T-cell (primary cell): Measurements from ENCODE around the gene MCTP1. TPM values are rescaled to one million over a fixed set of nuclear protein-coding genes. Genes with fewer than 3 reads are reported as not detected.
"Not testable (repeated sequence)": the region's sequence is repeated elsewhere in the genome, so short reads cannot be mapped to it uniquely, and the experiment has no call there.

ENCODE experiments used
- ATAC-seq, 4 experiments: fragments of 200-7000 bp in 3 of 4; fragments of 150-1000 bp in 1 of 4; cut with Tn5 transposase; replicated peaks in 1 of 4; 1 replicate in 3 of 4; 2 replicates in 1 of 4; pipeline ENCODE4 v1.10.0; 2021; ENCODE audit warnings: moderate library complexity in 3 of 4, mild to moderate bottlenecking in 2 of 4, moderate number of reproducible peaks in 1 of 4
- CTCF ChIA-PET, 2 donors: fragments of 300-600 bp; sonication (Branson Sonifier 250); formaldehyde crosslinking; loops; one replicate each; lab custom pipeline; 2022; ENCODE audit warnings: antibody characterized with exemption in 2 of 2; lab: Charles Lee
- POLR2A ChIA-PET, 2 donors: fragments of 300-600 bp; sonication (Branson Sonifier 250); formaldehyde crosslinking; loops; one replicate each; lab custom pipeline; 2022; ENCODE audit warnings: antibody characterized with exemption in 2 of 2; lab: Charles Lee
- DNase-seq, 35 experiments: peaks; one replicate each; pipeline versions ENCODE4 v3.0.0 to v3.0.0-alpha.2; 2013 to 2023
- H3K27ac ChIP-seq: one replicate; pipeline ENCODE4 v1.5.1; 2013; ENCODE audit warnings: low read length
- H3K27me3 ChIP-seq, 2 experiments: replicated peaks in 1 of 2; 1 replicate in 1 of 2; 2 replicates in 1 of 2; pipeline versions ENCODE4 v1.6.1 to v1.7.0; 2013; ENCODE audit warnings: low read length in 1 of 2, mixed read lengths in 1 of 2; ENCODE audit not compliant: control insufficient read depth in 2 of 2, insufficient read depth in 2 of 2; ENCODE audit errors: extremely low read depth in 1 of 2
- H3K36me3 ChIP-seq, 2 donors: 1 replicate in 1 of 2; 2 replicates in 1 of 2; pipeline versions ENCODE4 v1.6.1 to v1.7.0; 2013; ENCODE audit warnings: low read length in 1 of 2; ENCODE audit not compliant: control insufficient read depth in 2 of 2, insufficient read depth in 1 of 2; ENCODE audit errors: extremely low read depth in 1 of 2
- H3K4me1 ChIP-seq, 2 experiments: 1 replicate in 1 of 2; 2 replicates in 1 of 2; pipeline versions ENCODE4 v1.6.1 to v1.7.0; 2013; ENCODE audit warnings: low read length in 2 of 2, mixed read lengths in 1 of 2; ENCODE audit not compliant: insufficient read depth in 2 of 2, control insufficient read depth in 1 of 2; ENCODE audit errors: extremely low read depth in 1 of 2
- H3K4me3 ChIP-seq, 2 donors: 1 replicate in 1 of 2; 2 replicates in 1 of 2; pipeline versions ENCODE4 v1.5.1 to v1.7.0; 2013; ENCODE audit warnings: mild to moderate bottlenecking in 2 of 2, low read length in 1 of 2, moderate library complexity in 1 of 2; ENCODE audit not compliant: control insufficient read depth in 1 of 2; ENCODE audit errors: extremely low read depth in 1 of 2
- H3K9me3 ChIP-seq: 2 replicates; pipeline ENCODE4 v1.7.0; 2013
- H3K27ac Mint-ChIP-seq, 2 donors: one replicate each; pipeline ENCODE4 v1.8.0; 2020 to 2021; ENCODE audit warnings: mild to moderate bottlenecking in 2 of 2, mixed read lengths in 2 of 2
- H3K27me3 Mint-ChIP-seq, 2 donors: one replicate each; pipeline ENCODE4 v1.8.0; 2021 to 2022; ENCODE audit warnings: mixed read lengths in 2 of 2
- H3K36me3 Mint-ChIP-seq: one replicate; pipeline ENCODE4 v1.8.0; 2021; ENCODE audit warnings: mixed read lengths
- H3K4me1 Mint-ChIP-seq, 3 donors: one replicate each; pipeline ENCODE4 v1.8.0; 2020 to 2022; ENCODE audit warnings: mixed read lengths in 3 of 3, mild to moderate bottlenecking in 1 of 3
- H3K4me3 Mint-ChIP-seq, 3 donors: one replicate each; pipeline ENCODE4 v1.8.0; 2020 to 2022; ENCODE audit warnings: mild to moderate bottlenecking in 3 of 3, mixed read lengths in 3 of 3, moderate library complexity in 3 of 3
- H3K9me3 Mint-ChIP-seq, 3 donors: one replicate each; pipeline ENCODE4 v1.8.0; 2020 to 2022; ENCODE audit warnings: mixed read lengths in 3 of 3
- WGBS: methylation state at CpG from one replicate; pipeline ENCODE4 v1.1.5; 2013; ENCODE audit warnings: missing lambda C conversion rate; ENCODE audit not compliant: insufficient coverage; 5-methylcytosine and 5-hydroxymethylcytosine counted together
- total RNA-seq, 35 experiments: library from RNA in 6 of 35; stranded (reverse) in 6 of 35; fragments of 120-200 nt in 1 of 35; gene quantifications; one replicate each; pipeline versions ENCODE4 v1.2.1 to v1.2.4 and lab custom pipeline; 2013 to 2026

The MCTP1 gene
- total RNA-seq, 5 donors from 2014 or later (not counting 1 experiment from before 2014, with no cell fraction given) = 0.21 to 2.9 (median 1.7) TPM; not detected in 1

DNA sequence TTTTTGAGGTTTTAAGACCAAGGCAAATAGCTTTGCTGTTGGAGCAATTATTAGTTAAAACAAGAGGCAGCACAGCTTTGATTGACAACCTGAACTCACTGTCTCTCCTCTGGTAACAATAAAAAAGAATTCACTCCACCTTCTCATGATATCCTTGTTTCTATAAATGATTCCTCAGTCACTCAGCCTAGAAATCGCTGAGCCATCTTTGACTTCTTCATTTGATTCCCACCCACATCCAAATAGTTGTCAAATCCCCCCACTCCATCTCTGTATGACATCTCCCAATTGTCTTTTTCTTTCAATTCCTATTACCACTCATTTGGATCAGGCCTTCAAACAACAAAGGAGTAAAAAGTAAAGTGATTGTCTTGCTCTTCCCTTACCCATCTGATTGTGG is 266.4 kb downstream of the MCTP1 start:
- ChIA-PET POLR2A (no interaction called here), CTCF (no interaction called here)
- Mint-ChIP-seq H3K4me3 (no peak overlapping the region), H3K36me3 (no peaks in the 10 kb centered on the region), H3K9me3 (peaks cover 0 to 1% (median 0%) of the 10 kb centered on the region in 3 donors), H3K4me1 (no peaks in the 10 kb centered on the region), H3K27ac (no peak overlapping the region), H3K27me3 (peaks cover 0 to 2% of the 10 kb centered on the region in 2 donors)
- no peak overlapping the region for H3K4me3 ChIP-seq
- H3K27ac ChIP-seq = no peak overlapping the region
- H3K4me1 ChIP-seq = peaks cover 0 to 8% of the 10 kb centered on the region in 2 experiments
- WGBS = 86% methylated on average over 1 of the region's 1 CpG
- H3K27me3 ChIP-seq = no peaks in the 10 kb centered on the region
- ATAC-seq = no peak
- no peak for DNase-seq
- no peaks in the 10 kb centered on the region for H3K9me3 ChIP-seq
- H3K36me3 ChIP-seq = no peaks in the 10 kb centered on the region

DNA sequence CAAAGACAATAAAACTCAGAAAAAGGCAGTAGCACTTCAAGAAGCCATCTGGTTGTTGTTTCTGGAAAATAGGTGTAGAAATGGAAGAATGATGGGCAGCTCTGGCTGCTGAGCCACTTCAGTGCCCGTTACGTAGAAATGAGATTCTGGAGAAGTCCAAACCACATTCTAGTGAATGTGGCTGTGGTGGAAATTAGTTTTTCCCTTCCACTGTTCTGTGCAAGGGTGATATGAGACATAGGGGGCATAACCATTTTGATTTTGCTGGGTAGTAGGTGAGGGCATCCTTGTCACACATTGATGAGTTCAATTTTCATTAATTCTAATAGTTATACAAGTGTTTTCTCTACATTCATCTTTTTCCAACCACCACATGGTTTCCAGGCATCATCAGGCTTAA is 275.1 kb downstream of the MCTP1 start:
- Mint-ChIP-seq H3K4me3 (no peak overlapping the region), H3K27ac (no peak overlapping the region), H3K9me3 (peaks cover 1 to 7% (median 6%) of the 10 kb centered on the region in 3 donors), H3K27me3 (no peaks in the 10 kb centered on the region), H3K36me3 (no peaks in the 10 kb centered on the region), H3K4me1 (no peaks in the 10 kb centered on the region)
- Histone ChIP-seq H3K9me3 (peaks cover 2% of the 10 kb centered on the region), H3K27ac (no peak overlapping the region), H3K27me3 (no peaks in the 10 kb centered on the region), H3K4me3 (no peak overlapping the region), H3K4me1 (no peaks in the 10 kb centered on the region), H3K36me3 (no peaks in the 10 kb centered on the region)
- ChIA-PET POLR2A (no interaction called here), CTCF (no interaction called here)
- ATAC-seq (no peak), DNase-seq (no peak)
- 50% methylated on average over 1 of the region's 2 CpGs for WGBS

DNA sequence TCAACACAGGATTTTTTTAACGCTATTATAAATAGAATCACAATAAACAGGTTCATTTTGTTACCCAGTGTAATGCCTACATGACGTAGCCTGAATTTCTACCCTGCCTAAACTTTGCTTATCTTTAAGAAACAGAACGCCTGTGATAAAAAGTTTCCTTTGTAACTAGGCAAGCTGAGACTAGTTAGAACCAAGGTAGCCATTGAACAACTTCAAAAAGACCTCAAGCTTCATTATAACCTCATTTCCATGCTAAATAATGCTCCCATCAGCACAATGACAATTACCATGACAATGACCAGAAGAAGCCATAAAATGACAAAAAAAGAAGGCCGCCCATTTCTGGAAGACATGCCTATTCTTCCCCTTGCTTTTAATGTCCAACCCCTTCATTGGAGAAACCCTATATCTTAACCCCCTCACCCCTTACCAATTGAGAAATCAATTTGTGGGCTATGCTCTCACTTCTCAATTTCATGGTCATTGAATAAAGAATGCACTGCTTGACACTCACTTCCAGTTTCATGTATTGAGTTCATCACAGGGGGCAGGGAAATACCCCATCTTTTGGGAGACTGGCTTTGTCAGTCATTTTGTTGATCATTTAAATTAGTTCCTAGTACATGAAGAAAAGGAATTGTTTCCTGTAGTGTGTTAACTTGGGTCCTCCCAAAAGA is 276.8 kb downstream of the MCTP1 start:
- 73% methylated on average over 3 of the region's 4 CpGs for WGBS
- DNase-seq (no peak), ATAC-seq (no peak)
- no peaks in the 10 kb centered on the region for H3K36me3 ChIP-seq
- Mint-ChIP-seq H3K9me3 (peaks cover 9 to 17% (median 10%) of the 10 kb centered on the region in 3 donors), H3K36me3 (no peaks in the 10 kb centered on the region), H3K27me3 (no peaks in the 10 kb centered on the region), H3K4me1 (no peaks in the 10 kb centered on the region), H3K4me3 (no peak overlapping the region), H3K27ac (no peak overlapping the region)
- ChIA-PET POLR2A (no interaction called here), CTCF (no interaction called here)
- H3K27ac ChIP-seq = no peak overlapping the region
- peaks cover 2% of the 10 kb centered on the region for H3K9me3 ChIP-seq
- H3K4me3 ChIP-seq = no peak overlapping the region
- peaks cover 0 to 2% of the 10 kb centered on the region in 2 experiments for H3K27me3 ChIP-seq
- H3K4me1 ChIP-seq = no peaks in the 10 kb centered on the region

DNA sequence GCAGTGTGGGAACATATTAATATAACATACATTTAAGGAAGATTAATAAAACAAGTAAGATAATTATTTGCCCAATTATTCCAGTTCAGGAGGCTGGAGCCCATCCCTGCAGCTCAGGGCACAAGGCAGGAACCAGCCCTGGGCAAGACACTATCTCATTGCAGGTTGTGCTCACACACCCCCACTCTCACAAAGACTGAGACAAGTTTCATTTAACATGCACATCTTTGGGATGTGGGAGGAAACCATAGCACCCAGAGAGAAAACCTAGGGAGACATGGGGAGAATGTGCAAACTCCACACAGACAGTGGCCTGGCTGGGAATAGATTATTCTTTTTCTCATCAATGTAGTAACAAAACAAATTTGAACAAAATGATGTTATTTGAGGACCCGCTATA is 279.1 kb downstream of the MCTP1 start:
- Histone ChIP-seq H3K36me3 (no peaks in the 10 kb centered on the region), H3K27ac (no peak overlapping the region), H3K4me3 (no peak overlapping the region), H3K27me3 (peaks cover 0 to 2% of the 10 kb centered on the region in 2 experiments), H3K4me1 (no peaks in the 10 kb centered on the region), H3K9me3 (peaks cover 2% of the 10 kb centered on the region)
- Mint-ChIP-seq H3K36me3 (no peaks in the 10 kb centered on the region), H3K9me3 (peaks cover 4 to 24% (median 11%) of the 10 kb centered on the region in 3 donors), H3K4me3 (no peak overlapping the region), H3K4me1 (no peaks in the 10 kb centered on the region), H3K27ac (no peak overlapping the region), H3K27me3 (no peaks in the 10 kb centered on the region)
- DNase-seq (no peak), ATAC-seq (no peak)
- no CpG with 5 or more reads among the region's 1 CpG for WGBS
- POLR2A ChIA-PET = no interaction called here
- CTCF ChIA-PET = no interaction called here

DNA sequence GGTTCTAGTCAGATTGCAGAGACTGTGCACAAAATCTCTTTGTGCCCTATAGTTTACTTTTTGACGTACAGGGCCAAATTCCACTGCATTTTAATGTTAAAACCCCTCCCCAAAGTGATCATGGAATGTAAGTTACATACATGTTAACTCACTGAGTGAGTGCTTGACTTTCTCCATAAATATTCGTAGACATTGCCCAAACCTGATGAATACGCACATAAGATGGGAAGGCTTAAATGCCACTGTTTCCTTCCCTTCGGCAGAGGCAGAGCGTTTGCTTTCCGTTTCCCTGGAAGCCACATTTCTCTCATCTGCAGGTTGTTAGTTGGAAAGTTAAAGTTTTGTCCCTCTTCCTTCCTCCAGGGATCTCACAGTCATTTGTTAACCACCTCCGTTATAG is 286.2 kb downstream of the MCTP1 start:
- H3K36me3 Mint-ChIP-seq = no peaks in the 10 kb centered on the region
- no peak for ATAC-seq
- H3K4me1 ChIP-seq = no peaks in the 10 kb centered on the region
- no peaks in the 10 kb centered on the region for H3K27me3 ChIP-seq
- H3K4me3 Mint-ChIP-seq = no peak overlapping the region
- H3K9me3 Mint-ChIP-seq = peaks cover 0 to 10% (median 6%) of the 10 kb centered on the region in 3 donors
- POLR2A ChIA-PET = no interaction called here
- WGBS = no CpG with 5 or more reads among the region's 7 CpGs
- no peak overlapping the region for H3K4me3 ChIP-seq
- no peaks in the 10 kb centered on the region for H3K27me3 Mint-ChIP-seq
- no peak overlapping the region for H3K27ac Mint-ChIP-seq
- CTCF ChIA-PET = no interaction called here
- no peaks in the 10 kb centered on the region for H3K36me3 ChIP-seq
- H3K27ac ChIP-seq = no peak overlapping the region
- DNase-seq = no peak
- H3K9me3 ChIP-seq = no peaks in the 10 kb centered on the region
- no peaks in the 10 kb centered on the region for H3K4me1 Mint-ChIP-seq

DNA sequence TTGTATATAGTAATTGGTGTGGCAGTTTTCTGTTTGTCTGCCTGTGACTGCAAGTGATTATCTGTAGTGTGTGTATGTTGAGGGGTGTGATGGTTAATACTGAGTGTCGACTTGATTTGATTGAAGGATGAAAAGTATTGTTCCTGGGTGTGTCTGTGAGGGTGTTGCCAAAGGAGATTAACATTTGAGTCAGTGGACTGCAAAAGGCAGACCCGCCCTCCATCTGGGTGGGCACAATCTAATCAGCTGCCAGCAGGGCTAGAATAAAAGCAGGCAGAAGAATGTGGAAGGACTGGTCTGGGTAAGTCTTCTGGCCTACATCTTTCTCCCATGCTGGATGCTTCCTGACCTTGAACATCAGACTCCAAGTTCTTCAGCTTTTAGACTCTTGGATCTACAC is 290.4 kb downstream of the MCTP1 start:
- H3K36me3 ChIP-seq, H3K4me1 ChIP-seq, CTCF ChIA-PET, POLR2A ChIA-PET, H3K4me3 Mint-ChIP-seq, H3K36me3 Mint-ChIP-seq, ATAC-seq, H3K9me3 ChIP-seq, H3K27ac ChIP-seq, DNase-seq, H3K27me3 ChIP-seq, H3K27me3 Mint-ChIP-seq, H3K9me3 Mint-ChIP-seq, H3K27ac Mint-ChIP-seq, H3K4me3 ChIP-seq, H3K4me1 Mint-ChIP-seq: not testable (repeated sequence)
- 90% methylated on average over 2 of the region's 2 CpGs for WGBS
